ENCODE data around the gene SMG9.

The SMG9 gene

DNA sequence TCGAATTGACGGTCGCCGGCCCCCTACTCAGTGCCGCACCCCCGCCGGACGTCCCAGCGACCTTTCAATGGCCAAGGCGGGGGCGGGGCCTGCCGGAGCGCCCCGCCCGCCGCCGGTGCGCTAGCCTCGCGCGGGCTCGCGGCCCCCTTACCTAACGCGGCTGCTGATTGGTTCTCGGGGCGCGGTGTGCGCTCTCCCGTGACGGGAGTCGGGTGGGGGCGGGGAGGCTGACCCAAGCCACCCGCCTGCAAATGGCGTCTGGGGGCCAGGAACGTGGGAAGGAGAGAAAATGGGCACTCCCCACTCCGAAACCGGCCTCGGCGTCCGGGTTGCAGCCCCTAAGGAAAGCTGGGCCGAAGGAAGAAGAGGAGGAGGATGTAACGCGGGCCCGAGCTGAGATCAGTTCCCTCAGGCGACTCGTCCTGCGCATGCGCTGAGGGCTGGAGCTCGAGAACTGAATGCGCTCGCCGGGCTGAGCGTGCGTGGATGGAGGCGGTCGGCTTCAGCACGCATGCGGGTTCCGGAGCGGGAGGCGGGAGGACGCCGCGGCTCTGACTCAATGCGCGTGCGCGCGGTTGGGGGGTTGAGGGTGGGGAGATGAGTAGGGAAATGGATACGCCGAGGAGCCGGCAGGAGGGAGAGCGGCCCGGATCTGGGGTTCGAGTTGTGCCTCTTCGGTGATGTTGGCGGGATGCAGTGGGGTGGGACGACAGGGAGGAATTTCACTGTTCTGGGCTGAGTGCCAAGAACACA lies at the start of gene SMG9:
Gene SMG9 (minus strand): TSS at position 460 of the 753 bp plus-strand sequence. CDS start 4,221 bp downstream, outside the sequence.
- peak; percentile 93 for DNase-seq

DNA sequence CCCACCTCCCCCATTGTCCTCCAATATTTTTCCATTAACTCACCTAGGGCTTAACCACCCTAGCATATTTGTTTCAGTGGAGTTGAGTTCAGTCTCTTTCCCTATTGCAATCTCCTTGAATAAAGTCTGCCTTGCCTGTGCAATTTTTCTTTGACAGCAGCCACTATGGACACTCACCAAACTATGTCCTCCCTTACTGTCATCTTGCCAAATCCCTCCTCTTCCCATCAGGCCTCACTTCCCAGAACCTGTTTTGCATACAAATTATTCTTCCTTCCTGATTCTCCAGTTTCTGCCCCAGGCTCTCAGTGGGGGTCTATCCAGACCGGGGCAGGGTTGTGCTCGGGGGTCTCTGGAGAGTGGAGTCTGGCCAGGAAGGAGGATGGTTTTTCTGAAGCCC lies 49.7 kb upstream of the SMG9 start:
- no peak for DNase-seq

- DNase-seq = no peak
Measured at GRCh38 chr19:43802216-43802951, 47.6 kb upstream of the SMG9 start, which contains the start of gene LYPD5. LYPD5 (minus strand) TSS chr19:43802447; CDS start chr19:43802380, 67 bp downstream.

GRCh38 chr19:43799502-43800142 lies 44.9 kb upstream of the SMG9 start:
- DNase-seq = no peak

DNA sequence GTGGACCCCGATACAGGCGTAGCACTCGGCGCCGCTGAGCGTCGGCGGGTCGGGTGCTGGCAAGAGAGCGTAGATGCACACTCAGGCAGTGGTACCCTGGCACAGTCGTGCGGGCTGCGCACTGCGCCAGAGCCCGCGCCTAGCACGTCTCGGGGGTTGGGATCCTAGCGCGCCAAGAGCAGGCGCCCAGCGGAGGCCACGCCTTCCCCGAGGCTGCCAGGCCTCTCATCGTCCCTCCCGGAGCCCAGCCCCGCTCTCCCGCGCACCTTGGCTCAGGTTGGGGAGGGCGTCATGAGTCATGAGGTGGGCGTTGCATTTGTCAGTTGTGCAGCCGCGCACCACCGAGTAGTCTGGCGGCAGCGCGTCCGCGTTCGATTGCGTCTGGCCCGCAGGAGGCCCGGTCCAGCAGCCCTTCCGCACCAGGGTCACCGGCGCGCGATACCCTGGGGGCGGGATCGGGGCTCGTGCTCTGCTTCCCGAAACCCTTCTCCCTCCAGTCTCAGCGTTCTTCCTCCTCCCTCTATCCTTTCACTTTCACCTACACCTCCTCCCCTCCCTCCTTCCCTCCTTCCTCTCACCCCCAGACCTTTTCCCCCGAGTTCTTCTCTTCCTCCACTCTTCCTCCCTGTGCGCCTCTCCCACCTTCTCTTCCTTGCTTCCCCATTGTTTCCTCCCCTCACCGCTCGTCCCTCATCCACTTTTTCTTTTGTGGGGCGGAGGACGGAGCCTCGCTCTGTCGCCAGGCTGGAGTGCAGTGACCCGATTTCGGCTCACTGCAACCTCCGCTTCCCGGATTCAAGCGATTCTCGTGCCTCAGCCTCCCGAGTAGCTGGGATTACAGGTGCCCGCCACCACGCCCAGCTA lies 44.0 kb upstream of the SMG9 start:
- DNase-seq = no peak

DNA sequence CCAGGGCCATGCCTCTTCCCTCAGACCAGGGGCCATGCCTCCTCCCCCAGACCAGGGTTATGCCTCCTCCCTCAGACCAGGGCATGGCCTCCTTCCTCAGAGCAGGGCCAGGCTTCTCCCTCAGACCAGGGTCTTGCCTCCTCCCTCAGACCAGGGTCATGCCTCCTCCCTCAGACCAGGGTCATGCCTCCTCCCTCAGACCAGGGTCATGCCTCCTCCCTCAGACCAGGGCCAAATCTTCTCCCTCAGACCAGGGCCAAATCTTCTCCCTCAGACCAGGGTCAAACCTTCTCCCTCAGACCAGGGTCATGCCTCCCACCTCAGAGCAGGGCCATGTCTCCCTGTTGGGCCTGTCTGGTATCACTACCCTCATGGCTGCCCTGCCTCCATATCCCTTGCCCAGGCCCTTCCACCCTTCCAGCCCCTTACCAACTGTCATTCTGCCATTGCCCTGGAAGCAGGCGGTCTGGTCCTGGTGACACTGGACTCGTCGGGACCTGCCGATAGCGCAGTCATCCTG lies 43.3 kb upstream of the SMG9 start:
- no peak for DNase-seq

- no peak for DNase-seq
Measured at GRCh38 chr19:43797556-43797955, 42.8 kb upstream of the SMG9 start.

DNA sequence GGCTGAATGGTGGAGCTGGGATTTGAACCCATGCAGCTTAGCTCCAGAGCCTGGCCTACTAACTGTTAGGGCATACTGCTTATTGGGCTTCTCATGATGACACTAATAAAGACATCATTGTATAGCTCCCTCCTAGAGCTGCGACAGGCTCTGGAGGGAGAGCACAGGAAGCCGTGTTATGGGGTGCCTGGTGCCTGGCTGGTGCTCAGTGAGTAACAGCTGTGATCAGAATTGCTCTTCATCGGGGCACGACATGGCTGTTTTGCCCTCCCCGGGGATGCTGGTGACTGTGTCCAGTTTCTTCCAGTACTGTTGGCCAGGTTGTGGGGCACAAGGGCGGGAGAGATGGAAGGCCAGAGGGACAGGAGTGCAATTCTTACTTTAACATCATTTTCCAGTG lies 42.4 kb upstream of the SMG9 start:
- no peak for DNase-seq

DNA sequence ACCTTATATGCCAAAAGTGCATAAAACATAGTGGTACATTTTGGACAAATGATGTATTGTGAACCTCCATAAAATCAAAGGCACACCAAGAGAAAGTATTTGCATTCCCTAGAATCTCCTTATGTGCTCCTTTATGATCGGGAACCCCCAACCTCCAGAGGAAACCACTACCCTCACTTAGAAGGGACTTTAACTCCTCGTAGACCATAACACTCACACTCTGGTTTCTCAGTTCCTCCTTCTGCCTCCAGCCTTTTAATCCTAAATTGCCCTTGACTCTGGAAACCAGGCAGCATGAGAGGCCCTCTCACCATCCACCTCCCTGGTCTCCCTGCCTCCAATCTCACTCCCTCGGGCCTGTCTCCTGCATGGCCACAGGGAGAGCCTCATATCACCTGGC lies 35.8 kb upstream of the SMG9 start:
- DNase-seq = no peak

DNA sequence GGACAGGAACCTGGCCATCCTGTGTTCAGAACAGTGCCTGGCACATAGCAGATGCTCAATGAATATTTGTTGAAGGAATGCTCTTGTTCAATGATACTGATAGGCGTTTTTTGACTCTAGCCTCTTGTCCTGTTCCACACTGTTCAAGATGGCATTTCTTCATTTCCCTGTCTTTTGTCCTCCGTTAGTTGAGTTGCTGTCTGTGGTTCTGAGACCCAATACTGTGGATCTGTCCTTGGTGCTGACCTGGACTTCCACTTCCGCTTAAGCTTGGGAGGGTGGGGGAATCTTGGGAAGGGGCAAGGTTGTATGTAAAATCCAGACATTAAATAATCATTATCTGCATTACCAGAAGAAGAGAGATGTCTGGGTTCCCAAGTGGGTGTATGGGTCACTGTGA lies 34.3 kb upstream of the SMG9 start:
- no peak for DNase-seq

- DNase-seq = no peak
Measured at GRCh38 chr19:43786665-43787064, 31.9 kb upstream of the SMG9 start.

GRCh38 chr19:43784981-43785808 lies 30.4 kb upstream of the SMG9 start:
- DNase-seq = peak; percentile 72

DNA sequence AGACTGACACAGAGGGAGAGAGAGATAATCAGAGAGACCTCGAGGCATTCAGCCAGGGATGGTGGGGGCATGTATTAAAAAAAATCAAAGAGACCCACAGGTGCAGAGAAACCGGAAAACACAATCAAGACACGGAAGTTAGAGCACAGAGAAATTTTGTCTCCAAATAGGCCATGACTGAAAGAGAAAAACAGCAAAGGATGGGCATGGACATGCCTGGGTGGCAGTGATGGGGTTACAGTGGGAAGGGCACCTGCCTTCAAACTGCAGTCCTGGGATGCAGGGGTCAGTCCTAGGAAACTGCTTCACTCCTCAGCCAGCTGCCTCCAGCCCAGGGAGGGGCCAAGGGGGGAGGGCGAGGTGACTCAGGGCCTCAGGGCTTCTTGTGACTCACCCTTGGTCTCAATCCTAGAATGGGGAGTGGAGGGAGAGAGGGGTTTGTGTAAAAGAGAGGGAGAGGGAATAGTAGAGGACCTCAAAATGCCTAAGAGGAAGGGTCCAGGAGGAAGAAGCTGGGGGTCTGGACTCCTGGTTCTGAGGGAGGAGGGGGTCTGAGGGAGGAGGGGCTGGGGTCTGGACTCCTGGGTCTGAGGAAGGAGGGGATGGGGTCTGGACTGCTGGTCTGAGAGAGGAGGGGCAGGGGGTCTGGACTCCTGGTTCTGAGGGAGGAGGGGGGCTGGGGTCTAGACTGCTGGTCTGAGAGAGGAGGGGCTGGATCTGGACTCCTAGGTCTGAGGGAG lies 29.6 kb upstream of the SMG9 start:
- DNase-seq = no peak

DNA sequence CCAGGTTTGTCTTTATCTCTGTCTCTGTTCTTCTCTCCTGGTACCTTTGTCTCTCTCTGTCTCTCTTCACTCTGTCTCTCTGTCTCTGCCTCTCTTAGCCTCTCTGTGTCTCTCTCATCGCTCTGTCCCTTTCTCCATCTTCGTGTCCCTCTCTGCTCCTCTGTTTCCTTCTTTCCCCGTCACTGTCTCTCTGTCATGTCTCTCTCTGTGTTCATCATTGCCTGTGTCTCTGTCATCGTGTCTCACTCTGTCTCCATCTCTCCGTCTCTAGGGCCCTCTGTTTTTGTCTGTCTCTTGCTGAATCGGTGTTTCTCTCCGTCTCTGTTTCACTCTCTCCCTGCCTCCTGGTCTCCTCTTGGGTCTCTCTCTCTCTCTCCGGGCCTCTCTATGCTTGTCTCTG lies 28.9 kb upstream of the SMG9 start:
- DNase-seq = no peak

- no peak for DNase-seq
Measured at GRCh38 chr19:43782689-43783231, 28.0 kb upstream of the SMG9 start.

DNA sequence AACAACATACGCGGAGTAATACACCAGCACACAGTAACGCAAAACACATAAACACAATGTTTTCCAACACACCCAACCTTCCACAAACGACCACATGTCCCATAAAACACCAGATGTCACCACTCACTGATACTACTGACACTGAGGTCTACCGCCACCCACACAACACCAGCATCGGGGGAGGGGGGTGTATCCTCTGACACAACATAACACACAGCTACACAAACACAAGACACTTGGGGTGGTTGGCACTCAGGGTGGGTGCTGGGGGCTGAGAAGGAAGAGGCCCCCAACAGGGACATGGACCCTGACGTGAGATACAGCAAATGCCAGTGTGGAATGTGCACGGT lies 27.5 kb upstream of the SMG9 start:
- no peak for DNase-seq

DNA sequence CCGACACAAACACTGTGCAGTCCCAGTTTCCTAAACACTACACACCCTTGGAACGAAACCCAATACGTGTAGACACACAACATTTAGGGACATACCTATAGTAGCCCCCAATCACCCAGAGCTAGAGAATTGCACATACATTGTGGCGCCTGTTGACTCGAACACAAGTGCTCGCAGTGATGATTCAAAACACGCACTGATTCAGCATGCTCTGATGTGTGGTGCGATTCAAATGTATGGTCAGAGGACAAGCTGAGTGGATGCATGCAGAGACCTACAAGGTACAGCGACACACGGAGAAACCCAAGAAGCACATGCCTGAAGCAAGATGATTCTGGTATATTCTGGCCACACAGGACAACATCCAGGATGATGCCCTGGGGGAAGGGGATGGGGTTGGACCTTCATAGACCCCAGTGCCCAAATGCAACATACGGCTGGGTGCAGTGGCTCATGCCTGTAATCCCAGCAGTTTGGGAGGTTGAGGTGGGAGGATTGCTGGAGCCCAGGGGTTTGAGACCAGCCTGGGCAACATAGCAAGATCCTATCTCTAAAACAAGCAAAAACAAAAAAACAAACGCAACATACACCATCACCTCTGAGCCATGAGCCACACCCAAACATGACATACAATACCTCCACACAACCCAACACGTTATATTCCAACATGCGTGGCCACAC lies 27.0 kb upstream of the SMG9 start:
- no peak for DNase-seq

- DNase-seq = no peak
Measured at GRCh38 chr19:43780706-43781525, 26.2 kb upstream of the SMG9 start, which contains the start of gene KCNN4. KCNN4 (minus strand) TSS chr19:43780973; CDS start chr19:43780861, 112 bp downstream.

GRCh38 chr19:43779820-43780219 lies 25.1 kb upstream of the SMG9 start:
- no peak for DNase-seq
